GM21447 (cell line): Measurements from ENCODE around the gene RNLS.

Source experiments
- ATAC-seq: cut with Tn5 transposase; IDR thresholded peaks from one replicate; pipeline ENCODE4 v1.9.1; 2021; ENCODE audit not compliant: unreplicated experiment

RNLS gene

DNA sequence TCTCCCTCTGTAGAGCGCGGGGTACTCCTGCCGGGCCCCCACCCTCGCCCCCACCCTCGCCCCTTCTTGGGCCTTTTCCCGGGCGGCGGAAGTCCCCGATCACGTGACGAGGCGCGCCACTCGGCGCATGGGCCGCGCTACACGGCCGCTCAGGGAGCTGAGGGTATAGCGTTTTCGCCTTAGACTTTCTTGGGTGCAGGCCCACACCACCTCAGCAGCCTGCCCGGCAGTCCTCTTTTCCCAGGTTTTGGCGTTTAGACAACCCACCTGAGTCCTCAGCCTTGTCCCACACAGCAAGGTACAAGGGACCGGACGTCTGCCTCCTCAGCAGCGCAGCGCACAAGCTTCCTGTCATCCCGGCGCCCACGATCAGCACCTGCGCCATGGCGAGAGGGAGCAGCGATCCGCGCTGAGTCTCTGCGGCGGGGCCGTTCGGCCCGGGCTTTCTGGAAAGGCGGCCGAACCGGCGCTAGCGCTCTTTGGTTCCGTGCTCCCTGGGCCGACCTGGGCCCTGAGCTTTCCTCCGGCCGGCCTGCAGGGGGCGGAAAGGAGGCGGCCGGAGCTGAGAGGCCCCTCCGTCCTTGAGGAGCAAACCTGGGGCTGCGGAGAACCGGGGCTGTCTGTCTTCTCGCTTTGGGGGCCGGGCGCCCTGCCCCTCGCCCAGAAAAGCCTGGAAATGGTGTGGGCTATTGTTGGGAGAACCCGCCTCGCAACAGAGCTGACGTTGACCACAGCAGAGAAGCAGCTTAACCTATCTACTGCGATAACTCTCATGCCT lies at the start of gene RNLS:
Gene RNLS (minus strand): TSS at position 513 of the 778 bp plus-strand sequence.
- peak; percentile 82 for ATAC-seq

GRCh38 chr10:88624840-88625239 lies 41.7 kb upstream of the RNLS start:
- no peak for ATAC-seq

- no peak for ATAC-seq
These were observed 40.7 kb upstream of the RNLS start for GRCh38 chr10:88623835-88624234.

DNA sequence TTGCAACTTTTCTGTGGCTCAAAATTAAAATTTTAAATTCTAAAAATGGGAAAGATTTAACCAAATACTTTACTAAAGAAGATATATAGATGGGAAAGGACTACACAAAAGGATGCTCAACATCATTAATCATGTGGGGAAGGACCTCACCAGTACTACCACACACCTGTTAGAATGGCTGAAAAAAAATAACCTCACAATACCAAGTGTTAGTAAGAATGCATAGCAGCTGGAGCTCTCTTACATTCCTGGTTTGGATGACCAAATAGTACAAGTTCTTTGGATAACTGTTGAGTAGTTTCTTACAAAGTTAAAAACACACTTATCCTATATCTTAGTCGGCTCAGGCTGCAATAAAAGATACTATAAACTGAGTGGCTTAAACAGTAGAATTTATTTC lies 37.3 kb upstream of the RNLS start:
- ATAC-seq = no peak

GRCh38 chr10:88618496-88618895 lies 35.4 kb upstream of the RNLS start:
- ATAC-seq = no peak

DNA sequence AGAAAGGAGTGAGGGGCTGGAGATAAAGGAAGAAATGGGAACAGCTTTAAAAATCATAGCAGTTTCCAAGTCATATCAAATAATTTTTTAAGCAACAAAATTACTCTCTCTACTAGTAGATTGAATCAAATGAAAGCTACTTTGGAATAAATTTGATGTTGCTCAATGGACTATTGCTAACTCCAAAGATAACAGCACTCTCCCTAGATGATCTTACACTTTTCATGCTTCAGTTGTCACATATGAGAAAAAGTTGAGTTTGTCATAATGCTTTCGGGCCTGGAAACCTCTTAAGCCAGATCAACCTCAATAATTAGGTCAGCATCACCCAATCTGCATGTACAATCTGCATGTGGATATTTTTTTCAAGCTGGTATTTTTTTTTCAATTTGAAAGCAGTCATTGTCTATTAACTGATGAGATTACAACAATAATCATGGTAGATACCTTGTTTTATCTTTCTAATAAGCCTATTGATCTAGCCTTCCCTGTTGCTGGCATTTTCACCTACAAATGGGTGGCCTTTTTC lies 34.7 kb upstream of the RNLS start:
- no peak for ATAC-seq

DNA sequence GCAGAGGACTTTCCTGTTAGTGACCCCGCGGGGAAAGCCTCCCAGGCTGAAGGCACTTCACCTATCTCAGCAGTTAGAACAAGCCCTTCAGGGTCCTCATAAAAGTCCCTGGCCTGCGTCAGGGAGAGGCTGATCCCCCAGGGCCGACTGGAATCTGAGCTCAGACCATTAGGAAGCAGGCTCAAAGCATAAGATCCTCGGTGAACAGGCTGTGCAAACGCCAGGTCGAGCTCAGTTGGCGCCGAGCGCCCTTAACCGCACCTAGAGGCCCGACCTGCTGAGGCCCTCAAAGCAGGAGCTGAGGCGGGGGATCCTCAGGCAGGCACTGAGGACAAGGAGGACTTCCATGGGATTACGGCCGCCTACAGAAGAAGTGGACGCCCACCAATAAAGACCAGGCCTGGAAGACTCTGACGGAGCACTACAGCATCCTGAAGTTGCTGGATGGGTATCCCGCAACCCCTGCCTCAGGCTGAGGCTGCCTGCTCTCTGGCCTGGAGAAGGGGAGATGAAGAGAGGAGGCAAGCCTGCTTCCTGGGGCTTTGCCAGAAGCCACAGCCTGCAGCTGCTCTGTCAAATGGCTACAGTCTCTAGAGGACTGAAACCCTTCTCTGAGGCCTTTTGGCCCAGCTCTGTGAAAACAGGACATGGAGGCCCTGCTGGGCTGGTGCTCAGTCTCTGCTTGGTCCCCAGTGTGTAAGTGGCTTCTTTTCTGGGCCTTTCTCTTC lies 33.3 kb upstream of the RNLS start:
- no peak for ATAC-seq

DNA sequence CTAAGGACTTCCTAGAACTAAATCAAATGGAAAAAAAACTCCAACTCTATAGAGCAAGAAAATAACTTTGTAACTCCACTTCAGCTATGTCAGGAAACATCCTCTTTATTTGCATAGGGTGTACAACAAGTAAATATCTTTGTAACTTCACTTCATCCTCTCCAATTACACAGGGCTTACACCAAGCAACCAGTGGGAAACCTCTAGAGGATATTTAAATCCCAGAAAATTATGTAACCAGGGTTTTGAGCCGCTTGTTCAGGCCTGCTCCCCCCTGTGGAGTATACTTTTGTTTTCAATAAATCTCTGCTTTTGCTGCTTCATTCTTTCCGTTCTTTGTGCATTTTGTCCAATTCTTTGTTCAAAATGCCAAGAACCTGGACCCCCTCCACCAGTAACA lies 25.7 kb upstream of the RNLS start:
- no peak for ATAC-seq

- ATAC-seq = no peak
These were observed 25.1 kb upstream of the RNLS start for GRCh38 chr10:88608052-88608732.

DNA sequence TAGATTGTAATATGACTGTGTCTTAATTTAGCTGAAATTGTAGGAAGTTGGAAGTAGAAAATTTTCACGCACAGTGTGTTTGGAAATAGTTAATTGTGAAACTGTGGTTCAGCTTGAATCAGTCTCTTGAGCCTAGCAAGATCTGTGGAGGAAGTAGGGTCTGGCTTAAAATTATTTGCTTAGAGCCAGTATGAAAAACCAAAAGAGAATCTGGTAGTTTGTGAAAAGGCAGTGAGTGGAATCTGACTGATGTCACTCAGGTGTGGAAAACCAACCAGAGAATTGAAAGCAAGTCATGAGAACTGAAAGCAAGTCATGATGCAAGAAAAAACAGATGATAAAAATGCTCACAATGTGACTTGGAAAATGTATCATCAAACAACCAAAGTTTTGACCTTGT lies 14.9 kb upstream of the RNLS start:
- ATAC-seq = peak; percentile 94

DNA sequence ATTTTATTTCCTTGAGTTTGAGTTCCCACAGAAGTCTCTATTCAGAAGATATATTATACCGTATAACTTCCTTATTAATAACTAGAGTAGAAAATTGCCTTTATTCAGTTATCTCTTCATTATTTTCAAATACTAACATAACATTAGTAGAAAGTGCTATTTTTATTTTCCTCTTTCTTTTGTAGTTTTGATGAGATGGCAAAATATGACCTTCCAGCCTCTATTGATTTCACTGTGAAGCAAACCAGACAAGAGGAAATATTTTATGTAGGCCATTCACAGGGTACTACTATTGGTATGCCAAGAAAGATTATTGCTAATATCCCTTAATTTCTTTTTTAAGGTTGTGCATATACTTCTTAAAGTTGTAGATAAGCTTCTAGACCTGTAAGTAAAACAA lies 11.4 kb upstream of the RNLS start:
- no peak for ATAC-seq

- ATAC-seq = no peak
These were observed 9.8 kb upstream of the RNLS start for GRCh38 chr10:88592906-88593305.

DNA sequence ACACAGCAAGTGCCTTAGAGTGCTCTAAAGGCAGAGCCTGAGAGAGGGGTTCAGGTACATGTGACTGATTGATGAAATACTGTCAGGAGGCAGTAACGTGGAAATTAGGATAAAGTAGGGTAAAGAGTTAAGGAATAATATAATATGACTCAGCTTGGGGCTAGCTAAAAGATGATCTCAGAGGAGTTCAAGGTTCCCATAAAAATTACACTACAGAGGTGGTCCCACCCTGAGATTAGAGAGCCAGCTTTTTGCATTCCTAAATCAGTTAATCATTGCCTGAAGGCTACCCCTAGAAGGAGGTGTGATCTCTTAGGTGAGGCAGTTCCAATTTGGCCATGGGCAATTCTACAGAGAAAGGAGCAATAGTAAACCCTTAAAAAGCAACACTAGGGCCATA lies 9.3 kb upstream of the RNLS start:
- no peak for ATAC-seq

- no peak for ATAC-seq
These were observed 3.3 kb upstream of the RNLS start, which contains the start of gene LIPJ for GRCh38 chr10:88586462-88586861. TSS of gene LIPJ (plus strand) at chr10:88586762. CDS start at chr10:88590688, 3,926 bp downstream.

DNA sequence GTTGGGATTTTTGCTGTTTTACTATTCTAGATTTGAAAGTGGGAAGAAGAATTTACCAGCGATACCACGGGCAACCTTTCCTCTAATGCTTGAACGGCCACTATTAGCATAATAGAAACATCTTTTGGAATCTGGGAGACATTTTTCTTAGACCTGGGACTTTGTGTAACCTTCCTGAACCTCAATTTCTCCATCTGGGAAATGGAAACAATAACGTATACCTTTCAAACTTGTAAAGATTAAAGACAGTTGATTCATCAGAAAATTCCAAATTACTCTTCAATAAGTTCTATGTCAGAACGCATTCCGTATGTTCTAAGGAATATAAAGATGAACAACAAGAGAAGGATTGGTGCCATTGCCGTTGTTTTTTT lies 453 bp upstream of the RNLS start:
- ATAC-seq = no peak

- no peak for ATAC-seq
These were observed 710 bp downstream of the RNLS start for GRCh38 chr10:88582411-88582805.

GRCh38 chr10:88565072-88565471 lies 18.0 kb downstream of the RNLS start:
- no peak for ATAC-seq

- ATAC-seq = no peak
These were observed 21.0 kb downstream of the RNLS start for GRCh38 chr10:88562152-88562551.

GRCh38 chr10:88557658-88558057 lies 25.5 kb downstream of the RNLS start:
- no peak for ATAC-seq

GRCh38 chr10:88557256-88557655 lies 25.9 kb downstream of the RNLS start:
- ATAC-seq = no peak

GRCh38 chr10:88555190-88555908 lies 27.8 kb downstream of the RNLS start:
- ATAC-seq = no peak
